ENCODE measurements around the gene RETREG1. TPM values are rescaled to one million over a fixed set of nuclear protein-coding genes. Genes with fewer than 3 reads are reported as not detected.

Gene RETREG1
- total RNA-seq, 1 experiment from 2014 or later: 5.1 TPM

GRCh38 chr5:16588434-16589214 is 28.2 kb downstream of the RETREG1 start:
- H3K36me3 ChIP-seq (ENCODE audit: insufficient read depth, low read length, poor library complexity, severe bottlenecking): no peaks in the 10 kb centered on the region
- no TSS peak for BruUV-seq (replicated peaks)
- CTCF ChIA-PET: no interaction called here
- no peak overlapping the region for H3K27ac ChIP-seq (ENCODE audit: low read depth, low read length, poor library complexity, severe bottlenecking)
- no peaks in the 10 kb centered on the region for H3K27me3 ChIP-seq (replicated peaks; ENCODE audit: insufficient read depth, low read depth, low read length, poor library complexity)
- intact Hi-C loops (cut with micrococcal nuclease; ENCODE audit: unreplicated experiment): no loop called here
- no peak overlapping the region for H3K4me3 ChIP-seq (ENCODE audit: low read depth, low read length, poor library complexity, severe bottlenecking)
- POLR2A ChIA-PET (ENCODE audit: low non-redundant PET): no interaction called here
- TF ChIP-seq CTCF (conservative IDR thresholded peaks at IDR 0.05; ENCODE audit: low read depth, low read length) (no peak), EZH2 (IDR thresholded peaks at IDR 0.05; ENCODE audit: borderline replicate concordance, low read depth, low read length, poor library complexity, severe bottlenecking) (no peak)
- no peaks in the 10 kb centered on the region for H3K4me1 ChIP-seq (ENCODE audit: insufficient read depth, low read length, poor library complexity, severe bottlenecking)
- no peaks in the 10 kb centered on the region for H3K9me3 ChIP-seq (ENCODE audit: low read depth, low read length, poor library complexity, severe bottlenecking)
- DNase-seq (ENCODE audit: low spot score): no peak

- Histone ChIP-seq H3K27me3 (replicated peaks; ENCODE audit: insufficient read depth, low read depth, low read length, poor library complexity) (no peaks in the 10 kb centered on the region), H3K4me1 (ENCODE audit: insufficient read depth, low read length, poor library complexity, severe bottlenecking) (no peaks in the 10 kb centered on the region), H3K9me3 (ENCODE audit: low read depth, low read length, poor library complexity, severe bottlenecking) (no peaks in the 10 kb centered on the region), H3K4me3 (ENCODE audit: low read depth, low read length, poor library complexity, severe bottlenecking) (no peak overlapping the region), H3K27ac (ENCODE audit: low read depth, low read length, poor library complexity, severe bottlenecking) (no peak overlapping the region), H3K36me3 (ENCODE audit: insufficient read depth, low read length, poor library complexity, severe bottlenecking) (no peaks in the 10 kb centered on the region)
- BruUV-seq (replicated peaks): no TSS peak
- no peak for DNase-seq (ENCODE audit: low spot score)
- POLR2A ChIA-PET (ENCODE audit: low non-redundant PET): no interaction called here
- TF ChIP-seq CTCF (conservative IDR thresholded peaks at IDR 0.05; ENCODE audit: low read depth, low read length) (no peak), EZH2 (IDR thresholded peaks at IDR 0.05; ENCODE audit: borderline replicate concordance, low read depth, low read length, poor library complexity, severe bottlenecking) (no peak)
- CTCF ChIA-PET: no interaction called here
- intact Hi-C loops (cut with micrococcal nuclease; ENCODE audit: unreplicated experiment): no loop called here
Measured at GRCh38 chr5:16586556-16586955, 30.2 kb downstream of the RETREG1 start.

GRCh38 chr5:16585041-16585667 is 31.6 kb downstream of the RETREG1 start:
- POLR2A ChIA-PET (ENCODE audit: low non-redundant PET): no interaction called here
- TF ChIP-seq EZH2 (IDR thresholded peaks at IDR 0.05; ENCODE audit: borderline replicate concordance, low read depth, low read length, poor library complexity, severe bottlenecking): no peak
- TF ChIP-seq CTCF (conservative IDR thresholded peaks at IDR 0.05; ENCODE audit: low read depth, low read length): peak; percentile 61
- CTCF ChIA-PET: no interaction called here
- DNase-seq (ENCODE audit: low spot score): no peak
- H3K4me1 ChIP-seq (ENCODE audit: insufficient read depth, low read length, poor library complexity, severe bottlenecking): no peaks in the 10 kb centered on the region
- no peaks in the 10 kb centered on the region for H3K27me3 ChIP-seq (replicated peaks; ENCODE audit: insufficient read depth, low read depth, low read length, poor library complexity)
- H3K9me3 ChIP-seq (ENCODE audit: low read depth, low read length, poor library complexity, severe bottlenecking): no peaks in the 10 kb centered on the region
- H3K27ac ChIP-seq (ENCODE audit: low read depth, low read length, poor library complexity, severe bottlenecking): no peak overlapping the region
- H3K4me3 ChIP-seq (ENCODE audit: low read depth, low read length, poor library complexity, severe bottlenecking): no peak overlapping the region
- BruUV-seq (replicated peaks): no TSS peak
- intact Hi-C loops (cut with micrococcal nuclease; ENCODE audit: unreplicated experiment): no loop called here
- no peaks in the 10 kb centered on the region for H3K36me3 ChIP-seq (ENCODE audit: insufficient read depth, low read length, poor library complexity, severe bottlenecking)
